Endothelial cell of umbilical vein (primary cell): Measurements from ENCODE around the gene ST6GALNAC3. TPM values are rescaled to one million over a fixed set of nuclear protein-coding genes. Genes with fewer than 3 reads are reported as not detected.

Source experiments
- BruUV-seq: library from RNA; stranded (reverse); fragments of 400-500 nt; replicated peaks from 2 replicates; lab custom pipeline; 2021; lab: Mats Ljungman, UMichigan
- CTCF ChIA-PET: fragments of 300-600, 350-600 bp; sonication (Branson Sonifier 250); formaldehyde crosslinking; loops from one replicate; lab custom pipeline; 2021; ENCODE audit warnings: antibody characterized with exemption, inconsistent platforms; lab: Charles Lee
- POLR2A ChIA-PET: fragments of 300-600, 350-600 bp; sonication (Branson Sonifier 250); formaldehyde crosslinking; loops from one replicate; lab custom pipeline; 2021; ENCODE audit warnings: antibody characterized with exemption, inconsistent platforms; lab: Charles Lee
- DNase-seq: peaks from one replicate; pipeline ENCODE4 v3.0.0-alpha.2; 2011; ENCODE audit warnings: low read depth, low spot score
- FAIRE-seq: peaks from 2 replicates; lab custom pipeline; 2011; peaks lifted over from hg19 to GRCh38; lab: Jason Lieb, UNC
- H2AFZ ChIP-seq: 2 replicates; pipeline ENCODE4 v1.6.0; 2012; ENCODE audit warnings: low read depth, low read length, control low read depth, inconsistent platforms
- H3K27ac ChIP-seq: 2 replicates; pipeline ENCODE4 v1.5.1; 2011; ENCODE audit warnings: low read depth, mild to moderate bottlenecking, control low read depth, low read length, moderate library complexity; ENCODE audit not compliant: insufficient read depth
- H3K27me3 ChIP-seq, 2 experiments: 2 replicates each; pipeline versions ENCODE4 v1.6.0 to v1.6.1; 2011; ENCODE audit warnings: low read length in 2 of 2, mixed read lengths in 1 of 2; ENCODE audit not compliant: control insufficient read depth in 2 of 2, insufficient read depth in 2 of 2
- H3K36me3 ChIP-seq, 2 experiments: 2 replicates in 1 of 2; 3 replicates in 1 of 2; pipeline ENCODE4 v1.5.1; 2011; ENCODE audit warnings: low read length in 2 of 2, mild to moderate bottlenecking in 1 of 2, moderate library complexity in 1 of 2; ENCODE audit not compliant: control insufficient read depth in 2 of 2, insufficient read depth in 2 of 2; ENCODE audit errors: extremely low read depth in 1 of 2
- H3K4me1 ChIP-seq: 3 replicates; pipeline ENCODE4 v1.5.1; 2011; ENCODE audit warnings: mild to moderate bottlenecking, low read length; ENCODE audit not compliant: control insufficient read depth, insufficient read depth; ENCODE audit errors: extremely low read depth
- H3K4me2 ChIP-seq: 2 replicates; pipeline ENCODE4 v1.6.1; 2011; ENCODE audit warnings: low read length, control low read depth, mixed read lengths; ENCODE audit not compliant: insufficient read depth
- H3K4me3 ChIP-seq, 3 experiments: fragments of 200-600 bp in 1 of 3; sonication (generic), shearing (Covaris generic) in 1 of 3; replicated peaks in 1 of 3; 2 replicates each; pipeline ENCODE4 v1.5.1; 2011 to 2016; ENCODE audit warnings: control low read depth in 3 of 3, low read length in 3 of 3, mild to moderate bottlenecking in 2 of 3, inconsistent platforms in 1 of 3, low read depth in 1 of 3, moderate library complexity in 1 of 3; ENCODE audit not compliant: insufficient read depth in 1 of 3
- H3K79me2 ChIP-seq: 2 replicates; pipeline ENCODE4 v1.6.0; 2012; ENCODE audit warnings: low read length, inconsistent platforms; ENCODE audit not compliant: control insufficient read depth, insufficient read depth
- H3K9ac ChIP-seq: replicated peaks from 2 replicates; pipeline ENCODE3; 2011; ENCODE audit warnings: low read length, control low read depth; ENCODE audit not compliant: insufficient read depth; ENCODE audit errors: extremely low read depth
- H3K9me1 ChIP-seq: replicated peaks from 3 replicates; pipeline ENCODE4 v1.6.0; 2011; ENCODE audit warnings: mild to moderate bottlenecking, low read length; ENCODE audit not compliant: control insufficient read depth, insufficient read depth; ENCODE audit errors: extremely low read depth
- H3K9me3 ChIP-seq: replicated peaks from 2 replicates; pipeline ENCODE4 v1.5.1; 2012; ENCODE audit warnings: low read length, inconsistent platforms; ENCODE audit not compliant: control insufficient read depth, insufficient read depth
- H4K20me1 ChIP-seq: replicated peaks from 2 replicates; pipeline ENCODE3; 2011; ENCODE audit warnings: mild to moderate bottlenecking, low read length; ENCODE audit not compliant: control insufficient read depth, insufficient read depth; ENCODE audit errors: extremely low read depth
- CTCF ChIP-seq, 2 donors: IDR thresholded peaks; 1 replicate in 1 of 2; 2 replicates in 1 of 2; pipeline ENCODE4 v1.5.1; 2011; ENCODE audit warnings: low read length in 2 of 2, mild to moderate bottlenecking in 2 of 2, moderate library complexity in 2 of 2, control low read depth in 1 of 2, inconsistent platforms in 1 of 2, low read depth in 1 of 2; ENCODE audit not compliant: insufficient read depth in 1 of 2; ENCODE audit errors: extremely low read depth in 1 of 2
- EZH2 ChIP-seq: IDR thresholded peaks from 2 replicates; pipeline ENCODE4 v1.6.1; 2012; ENCODE audit warnings: borderline replicate concordance, low read depth, mild to moderate bottlenecking, moderate library complexity, low read length, inconsistent platforms; ENCODE audit not compliant: severe bottlenecking
- FOS ChIP-seq: IDR thresholded peaks from 2 replicates; pipeline ENCODE4 v1.6.1; 2011; ENCODE audit warnings: mild to moderate bottlenecking, low read length, moderate library complexity, borderline replicate concordance; ENCODE audit not compliant: insufficient read depth
- GATA2 ChIP-seq: IDR thresholded peaks from 2 replicates; pipeline ENCODE4 v1.7.0; 2011; ENCODE audit warnings: low read depth, mild to moderate bottlenecking, moderate library complexity, mixed read lengths, low read length; ENCODE audit not compliant: insufficient read length, insufficient read depth
- JUN ChIP-seq: IDR thresholded peaks from 2 replicates; pipeline ENCODE4 v1.6.1; 2011; ENCODE audit warnings: borderline replicate concordance, low read depth; ENCODE audit not compliant: insufficient read length, insufficient read depth
- MYC ChIP-seq: IDR thresholded peaks from one replicate; pipeline ENCODE4 v1.6.1; 2011; ENCODE audit warnings: mild to moderate bottlenecking, low read depth, low read length
- POLR2A ChIP-seq: IDR thresholded peaks from 2 replicates; pipeline ENCODE4 v1.6.1; 2012; ENCODE audit warnings: low read depth, mild to moderate bottlenecking, control low read depth, low read length
- POLR2AphosphoS5 ChIP-seq: IDR thresholded peaks from 2 replicates; pipeline ENCODE4 v1.6.1; 2012; ENCODE audit warnings: low read depth, mild to moderate bottlenecking, control low read depth, low read length, moderate library complexity; ENCODE audit not compliant: insufficient read depth
- dilution Hi-C: fragments of 300-500 bp; cut with MboI; formaldehyde crosslinking; loops from one replicate; pipeline ENCODE4 v1.15.0; 2019; ENCODE audit warnings: low sequenced_read_pairs; ENCODE audit not compliant: extremely low pct_ligation_motif_present
- intact Hi-C: fragments of 100-400 bp; cut with micrococcal nuclease; formaldehyde crosslinking; loops from one replicate; pipeline ENCODE4 v1.10.0; 2022
- polyA plus RNA-seq, 4 experiments: library from polyadenylated mRNA; depleted of rRNA in 3 of 4; stranded (reverse) in 3 of 4; unstranded in 1 of 4; fragments of >200 nt; gene quantifications; 2 replicates each; pipeline versions ENCODE4 v1.2.1 to v1.2.3, GENCODE V29; 2011 to 2012; ENCODE audit warnings: missing spikeins in 1 of 4
- total RNA-seq: library from RNA; stranded (reverse); gene quantifications from 2 replicates; pipeline ENCODE4 v1.2.3, GENCODE V29; 2021

ST6GALNAC3 gene
- total and polyA plus RNA-seq, 2 donors (not counting 3 experiments of a cell fraction or from before 2014, with no cell fraction given) = 7.6 to 48.3 TPM

DNA sequence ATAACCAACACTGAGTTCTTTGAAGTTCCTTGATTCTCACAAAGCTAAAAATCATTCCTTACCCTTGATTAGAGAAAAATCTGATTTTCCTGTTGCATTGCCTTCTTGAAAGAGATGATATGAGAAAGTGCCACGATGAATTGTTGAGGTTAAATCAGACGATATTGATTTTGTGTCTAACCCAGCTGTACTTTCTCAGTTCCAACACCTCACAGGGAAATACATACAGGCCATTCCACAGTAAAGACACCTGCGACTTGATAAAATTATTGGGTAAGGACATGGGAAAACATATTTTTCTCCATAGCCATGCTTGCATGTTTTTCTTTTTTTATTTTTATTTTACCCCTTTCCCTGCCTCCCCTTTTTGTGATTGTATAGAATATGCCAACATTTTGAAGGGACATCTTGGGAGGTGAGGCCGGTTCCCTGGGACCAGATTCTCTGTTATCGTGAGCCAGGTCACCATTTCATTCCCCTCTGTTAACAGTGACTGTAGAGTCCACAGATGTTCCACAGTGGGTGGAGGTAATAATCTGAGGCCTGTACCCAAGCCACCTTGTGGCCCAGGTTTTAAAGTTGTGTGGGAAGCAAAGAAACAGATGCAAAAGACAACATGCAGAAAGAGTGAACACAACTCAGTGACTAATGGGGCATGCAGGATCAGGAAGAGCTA, 537.4 kb downstream of the ST6GALNAC3 start:
- FAIRE-seq (no peak), DNase-seq (no peak)
- Histone ChIP-seq H3K4me2 (no peak overlapping the region), H2AFZ (no peak overlapping the region), H3K9me1 (no peaks in the 10 kb centered on the region), H3K4me3 (no peak overlapping the region), H4K20me1 (no peaks in the 10 kb centered on the region), H3K9me3 (no peaks in the 10 kb centered on the region), H3K9ac (no peak overlapping the region), H3K36me3 (no peaks in the 10 kb centered on the region), H3K27me3 (no peaks in the 10 kb centered on the region), H3K27ac (no peak overlapping the region), H3K79me2 (no peaks in the 10 kb centered on the region), H3K4me1 (no peaks in the 10 kb centered on the region)
- ChIA-PET CTCF (no interaction called here), POLR2A (no interaction called here)
- no TSS peak for BruUV-seq
- intact Hi-C loops = no loop called here
- dilution Hi-C loops = no loop called here
- TF ChIP-seq CTCF (IDR thresholded peaks at IDR 0.05; ENCODE audit: extremely low read depth in 1 of 2, insufficient read depth in 1 of 2, low read depth in 1 of 2, low read length in 2 of 2) (no peak), POLR2A (no peak)

DNA sequence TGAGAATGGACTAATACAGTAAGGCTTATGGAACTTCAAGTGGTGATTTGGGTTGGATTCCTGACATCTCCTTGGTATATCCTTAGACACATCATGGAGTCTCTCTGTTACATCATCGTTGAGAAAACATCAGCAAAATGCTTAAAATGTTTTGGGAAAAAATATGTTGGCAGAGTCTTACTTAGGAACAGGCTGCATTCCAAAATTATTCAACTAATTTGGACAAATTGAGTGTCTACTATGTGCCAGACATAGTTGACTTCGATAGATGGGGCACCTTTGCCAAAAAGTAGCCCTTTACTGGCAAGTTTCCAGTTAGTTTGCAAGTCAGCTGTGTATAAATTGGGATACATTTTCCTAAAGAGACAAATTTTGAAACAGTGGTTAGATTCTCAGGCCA, 539.3 kb downstream of the ST6GALNAC3 start:
- no peak for FAIRE-seq
- BruUV-seq = no TSS peak
- CTCF ChIA-PET = no interaction called here

More for the DNA sequence above, 539.3 kb downstream of the ST6GALNAC3 start:
- dilution Hi-C loops = no loop called here
- no peaks in the 10 kb centered on the region for H3K9me1 ChIP-seq
- no peaks in the 10 kb centered on the region for H3K36me3 ChIP-seq
- H2AFZ ChIP-seq = no peak overlapping the region
- no peak overlapping the region for H3K9ac ChIP-seq
- no peaks in the 10 kb centered on the region for H3K4me1 ChIP-seq
- H3K4me2 ChIP-seq = no peak overlapping the region
- intact Hi-C loops = no loop called here
- H3K27ac ChIP-seq = no peak overlapping the region
- no peaks in the 10 kb centered on the region for H3K79me2 ChIP-seq
- TF ChIP-seq MYC (no peak), FOS (no peak), POLR2A (no peak), JUN (no peak), EZH2 (no peak), CTCF (IDR thresholded peaks at IDR 0.05; ENCODE audit: extremely low read depth in 1 of 2, insufficient read depth in 1 of 2, low read depth in 1 of 2, low read length in 2 of 2) (no peak), GATA2 (no peak), POLR2AphosphoS5 (no peak)
- no peak overlapping the region for H3K4me3 ChIP-seq
- H4K20me1 ChIP-seq = no peaks in the 10 kb centered on the region
- DNase-seq = no peak
- H3K9me3 ChIP-seq = no peaks in the 10 kb centered on the region
- POLR2A ChIA-PET = no interaction called here
- no peaks in the 10 kb centered on the region for H3K27me3 ChIP-seq
